Keratinocyte (primary cell): Measurements from ENCODE around the gene ASTN2. TPM values are rescaled to one million over a fixed set of nuclear protein-coding genes. Genes with fewer than 3 reads are reported as not detected.

ENCODE experiments used
- DNase-seq: peaks from one replicate; pipeline ENCODE4 v3.0.0-alpha.2; 2011; ENCODE audit warnings: low read depth, missing footprints, low spot score
- FAIRE-seq: peaks from 2 replicates; lab custom pipeline; 2011; peaks lifted over from hg19 to GRCh38; lab: Jason Lieb, UNC
- H2AFZ ChIP-seq: 2 replicates; pipeline ENCODE4 v1.6.0; 2012; ENCODE audit warnings: low read length, control low read depth, inconsistent platforms; ENCODE audit not compliant: control insufficient read depth
- H3K27ac ChIP-seq: 2 replicates; pipeline ENCODE4 v1.5.1; 2011; ENCODE audit warnings: low read length; ENCODE audit not compliant: control insufficient read depth, insufficient read depth
- H3K27me3 ChIP-seq: 3 replicates; pipeline ENCODE4 v1.6.0; 2011; ENCODE audit warnings: low read length; ENCODE audit not compliant: control insufficient read depth, insufficient read depth; ENCODE audit errors: extremely low read depth
- H3K36me3 ChIP-seq, 2 experiments: 2 replicates in 1 of 2; 3 replicates in 1 of 2; pipeline ENCODE4 v1.5.1; 2011; ENCODE audit warnings: low read length in 2 of 2, mild to moderate bottlenecking in 1 of 2; ENCODE audit not compliant: control insufficient read depth in 2 of 2, insufficient read depth in 2 of 2; ENCODE audit errors: extremely low read depth in 1 of 2
- H3K4me1 ChIP-seq: 3 replicates; pipeline ENCODE4 v1.5.1; 2011; ENCODE audit warnings: low read length; ENCODE audit not compliant: control insufficient read depth, insufficient read depth; ENCODE audit errors: extremely low read depth
- H3K4me2 ChIP-seq: 3 replicates; pipeline ENCODE4 v1.6.0; 2011; ENCODE audit warnings: low read depth, low read length; ENCODE audit not compliant: control insufficient read depth, insufficient read depth; ENCODE audit errors: extremely low read depth
- H3K4me3 ChIP-seq, 3 experiments: fragments of 200-600 bp in 1 of 3; sonication (generic) in 1 of 3; 2 replicates in 2 of 3; 3 replicates in 1 of 3; pipeline ENCODE4 v1.5.1; 2011 to 2016; ENCODE audit warnings: low read length in 3 of 3, mild to moderate bottlenecking in 3 of 3, control low read depth in 2 of 3, inconsistent platforms in 1 of 3, low read depth in 1 of 3, mixed read lengths in 1 of 3, mixed run types in 1 of 3, moderate library complexity in 1 of 3; ENCODE audit not compliant: control insufficient read depth in 2 of 3, insufficient read depth in 2 of 3; ENCODE audit errors: extremely low read depth in 1 of 3
- H3K79me2 ChIP-seq: 2 replicates; pipeline ENCODE4 v1.6.0; 2012; ENCODE audit warnings: low read length; ENCODE audit not compliant: control insufficient read depth, insufficient read depth
- H3K9ac ChIP-seq: 3 replicates; pipeline ENCODE4 v1.6.0; 2011; ENCODE audit warnings: low read length; ENCODE audit not compliant: control insufficient read depth, insufficient read depth; ENCODE audit errors: extremely low read depth
- H3K9me1 ChIP-seq: 3 replicates; pipeline ENCODE4 v1.6.0; 2011; ENCODE audit warnings: low read length; ENCODE audit not compliant: control insufficient read depth, insufficient read depth; ENCODE audit errors: extremely low read depth
- H3K9me3 ChIP-seq: 2 replicates; pipeline ENCODE4 v1.5.1; 2012; ENCODE audit warnings: low read depth, low read length; ENCODE audit not compliant: control insufficient read depth
- H4K20me1 ChIP-seq: 3 replicates; pipeline ENCODE4 v1.6.0; 2011; ENCODE audit warnings: low read length; ENCODE audit not compliant: control insufficient read depth, insufficient read depth; ENCODE audit errors: extremely low read depth
- EZH2 ChIP-seq: IDR thresholded peaks from one replicate; pipeline ENCODE4 v1.6.1; 2012; ENCODE audit warnings: inconsistent platforms, mild to moderate bottlenecking, low read length, moderate library complexity
- dilution Hi-C: fragments of 300-500 bp; cut with MboI; formaldehyde crosslinking; loops from one replicate; pipeline ENCODE4 v1.7.0; 2020; ENCODE audit warnings: low sequenced_read_pairs; ENCODE audit not compliant: extremely low pct_ligation_motif_present
- polyA plus RNA-seq, 5 experiments: library from polyadenylated mRNA; depleted of rRNA in 3 of 5; stranded (reverse) in 3 of 5; stranded (forward) in 1 of 5; unstranded in 1 of 5; fragments of >200 nt; gene quantifications; 1 replicate in 1 of 5; 2 replicates in 3 of 5; 3 replicates in 1 of 5; pipeline versions ENCODE4 v1.2.1 to v1.2.3, GENCODE V29; 2011 to 2012; ENCODE audit warnings: missing spikeins in 2 of 5, low read depth in 1 of 5, low replicate concordance in 1 of 5
- TF ChIP-seq, protein P1 (sequence below), 3 experiments: IDR thresholded peaks in 1 of 3; conservative IDR thresholded peaks in 1 of 3; optimal IDR thresholded peaks in 1 of 3; 2 replicates in 2 of 3; 3 replicates in 1 of 3; pipeline versions ENCODE3 to v1.5.1; 2011; ENCODE audit warnings: low read length in 3 of 3, mild to moderate bottlenecking in 3 of 3, moderate library complexity in 2 of 3, control low read depth in 1 of 3, inconsistent platforms in 1 of 3; ENCODE audit not compliant: insufficient read depth in 2 of 3; ENCODE audit errors: extremely low read depth in 1 of 3

The ASTN2 gene
- polyA plus RNA-seq, 1 donor (not counting 4 experiments of a cell fraction or from before 2014, with no cell fraction given), result 0.31 TPM

DNA sequence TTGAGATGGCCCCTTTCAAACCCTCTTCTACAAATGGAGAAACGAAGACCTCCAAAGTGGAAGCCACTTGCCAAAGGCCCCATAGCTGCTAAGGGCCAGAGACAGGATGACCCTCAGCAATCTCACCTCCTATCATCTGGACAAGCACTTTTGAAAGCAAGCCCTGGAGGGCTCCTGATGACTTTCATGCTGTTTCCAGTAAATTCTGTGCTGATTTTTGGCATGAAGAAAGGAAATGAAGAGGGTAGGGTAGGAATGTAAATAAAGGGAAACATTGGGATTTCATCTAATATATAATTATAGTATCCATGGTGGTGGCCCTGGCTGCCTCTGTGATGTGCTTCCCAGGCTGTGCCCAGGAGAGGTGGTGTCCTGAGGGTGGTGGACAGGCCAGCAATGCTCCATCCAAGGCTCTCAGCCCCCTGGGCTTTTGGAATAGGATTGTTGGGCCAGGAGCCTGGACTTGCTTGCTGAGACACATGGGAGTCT, 935.8 kb downstream of the ASTN2 start:
- H3K36me3 ChIP-seq, result no peaks in the 10 kb centered on the region
- dilution Hi-C loops, result no loop called here
- no peak overlapping the region for H3K9ac ChIP-seq
- no peaks in the 10 kb centered on the region for H3K9me1 ChIP-seq
- H3K27me3 ChIP-seq, result peaks cover 7% of the 10 kb centered on the region
- no peaks in the 10 kb centered on the region for H4K20me1 ChIP-seq
- TF ChIP-seq, protein P1, sequence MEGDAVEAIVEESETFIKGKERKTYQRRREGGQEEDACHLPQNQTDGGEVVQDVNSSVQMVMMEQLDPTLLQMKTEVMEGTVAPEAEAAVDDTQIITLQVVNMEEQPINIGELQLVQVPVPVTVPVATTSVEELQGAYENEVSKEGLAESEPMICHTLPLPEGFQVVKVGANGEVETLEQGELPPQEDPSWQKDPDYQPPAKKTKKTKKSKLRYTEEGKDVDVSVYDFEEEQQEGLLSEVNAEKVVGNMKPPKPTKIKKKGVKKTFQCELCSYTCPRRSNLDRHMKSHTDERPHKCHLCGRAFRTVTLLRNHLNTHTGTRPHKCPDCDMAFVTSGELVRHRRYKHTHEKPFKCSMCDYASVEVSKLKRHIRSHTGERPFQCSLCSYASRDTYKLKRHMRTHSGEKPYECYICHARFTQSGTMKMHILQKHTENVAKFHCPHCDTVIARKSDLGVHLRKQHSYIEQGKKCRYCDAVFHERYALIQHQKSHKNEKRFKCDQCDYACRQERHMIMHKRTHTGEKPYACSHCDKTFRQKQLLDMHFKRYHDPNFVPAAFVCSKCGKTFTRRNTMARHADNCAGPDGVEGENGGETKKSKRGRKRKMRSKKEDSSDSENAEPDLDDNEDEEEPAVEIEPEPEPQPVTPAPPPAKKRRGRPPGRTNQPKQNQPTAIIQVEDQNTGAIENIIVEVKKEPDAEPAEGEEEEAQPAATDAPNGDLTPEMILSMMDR (optimal IDR thresholded peaks at IDR 0.05 in 1 of 3, IDR thresholded peaks at IDR 0.05 in 1 of 3, conservative IDR thresholded peaks at IDR 0.05 in 1 of 3; ENCODE audit: extremely low read depth in 1 of 3, insufficient read depth in 2 of 3, low read length in 3 of 3), result no peak
- no peak for TF ChIP-seq EZH2
- H3K27ac ChIP-seq, result no peak overlapping the region
- H3K4me3 ChIP-seq, result no peak overlapping the region
- H3K4me2 ChIP-seq, result no peak overlapping the region
- H2AFZ ChIP-seq, result no peak overlapping the region
- DNase-seq (no peak), FAIRE-seq (no peak)
- H3K79me2 ChIP-seq, result no peaks in the 10 kb centered on the region
- no peaks in the 10 kb centered on the region for H3K4me1 ChIP-seq
- H3K9me3 ChIP-seq, result no peaks in the 10 kb centered on the region

- Histone ChIP-seq H3K4me2 (no peak overlapping the region), H3K9ac (no peak overlapping the region), H3K27ac (no peak overlapping the region), H3K4me3 (no peak overlapping the region), H3K79me2 (no peaks in the 10 kb centered on the region), H4K20me1 (no peaks in the 10 kb centered on the region), H3K9me1 (no peaks in the 10 kb centered on the region), H3K9me3 (no peaks in the 10 kb centered on the region), H3K36me3 (no peaks in the 10 kb centered on the region), H3K27me3 (peaks cover 4% of the 10 kb centered on the region), H3K4me1 (no peaks in the 10 kb centered on the region), H2AFZ (no peak overlapping the region)
- no peak for DNase-seq
- dilution Hi-C loops, result no loop called here
- TF ChIP-seq EZH2, result no peak
- FAIRE-seq, result no peak
Measured at GRCh38 chr9:116477584-116478141, 937.2 kb downstream of the ASTN2 start.

DNA sequence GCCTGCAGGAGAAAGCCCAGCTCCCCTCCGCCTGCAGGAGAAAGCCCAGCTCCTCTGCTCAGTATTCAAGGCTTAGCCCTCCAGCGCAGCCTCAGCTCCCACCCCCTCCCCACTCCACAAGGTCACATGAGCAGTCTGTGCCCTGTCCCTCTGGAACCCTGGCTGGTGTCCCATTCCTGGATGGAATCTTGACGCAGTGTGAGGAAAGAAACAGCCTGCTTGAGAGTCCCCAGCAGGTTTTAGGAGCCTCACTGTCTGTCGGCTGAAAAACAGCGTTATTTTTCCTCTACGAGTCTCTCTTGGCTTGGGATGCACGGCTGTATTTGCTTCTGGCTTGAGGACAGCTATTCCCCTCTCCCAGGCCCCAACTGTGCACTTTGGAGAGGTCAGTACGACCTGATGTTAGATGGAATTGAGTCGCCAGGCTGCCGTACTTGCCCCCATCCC, 937.9 kb downstream of the ASTN2 start:
- Histone ChIP-seq H3K79me2 (no peaks in the 10 kb centered on the region), H3K9me3 (no peaks in the 10 kb centered on the region), H3K4me2 (no peak overlapping the region), H4K20me1 (no peaks in the 10 kb centered on the region), H3K27ac (no peak overlapping the region), H3K9me1 (no peaks in the 10 kb centered on the region), H3K4me1 (no peaks in the 10 kb centered on the region), H3K27me3 (peaks cover 4% of the 10 kb centered on the region), H3K4me3 (no peak overlapping the region), H3K36me3 (no peaks in the 10 kb centered on the region), H3K9ac (no peak overlapping the region), H2AFZ (no peak overlapping the region)
- DNase-seq (no peak), FAIRE-seq (no peak)
- TF ChIP-seq, protein P1 (optimal IDR thresholded peaks at IDR 0.05 in 1 of 3, IDR thresholded peaks at IDR 0.05 in 1 of 3, conservative IDR thresholded peaks at IDR 0.05 in 1 of 3; ENCODE audit: extremely low read depth in 1 of 3, insufficient read depth in 2 of 3, low read length in 3 of 3), result no peak
- no peak for TF ChIP-seq EZH2
- dilution Hi-C loops, result no loop called here
